GM12878 (cell line): ENCODE data around the gene ZSWIM9. TPM values are rescaled to one million over a fixed set of nuclear protein-coding genes. Genes with fewer than 3 reads are reported as not detected.

ENCODE experiments used
- ATAC-seq: fragments of 200-7000 bp; cut with Tn5 transposase; 3 replicates; pipeline ENCODE4 v1.9.1; 2020; ENCODE audit warnings: mild to moderate bottlenecking, moderate library complexity
- BruUV-seq: library from RNA; stranded (reverse); fragments of 400-500 nt; replicated peaks from 2 replicates; lab custom pipeline; 2021; lab: Mats Ljungman, UMichigan
- CTCF ChIA-PET: fragments of 300-600 bp; sonication (Branson Sonifier 250); formaldehyde crosslinking; extraction: SDS; loops from one replicate; lab custom pipeline; 2021; ENCODE audit warnings: inconsistent platforms; lab: Yijun Ruan, JAX
- POLR2A ChIA-PET: fragments of 350-600 bp; formaldehyde crosslinking; extraction: SDS; loops from one replicate; lab custom pipeline; 2021; ENCODE audit warnings: inconsistent platforms; lab: Charles Lee
- RAD21 ChIA-PET: fragments of 300-600 bp; sonication (Branson Sonifier 250); formaldehyde crosslinking; loops from one replicate; lab custom pipeline; 2023; ENCODE audit warnings: antibody characterized with exemption; ENCODE audit not compliant: unreplicated experiment; lab: Charles Lee
- SMC1A ChIA-PET: fragments of 300-600 bp; sonication (Branson Sonifier 250); formaldehyde crosslinking; loops from one replicate; lab custom pipeline; 2023; ENCODE audit not compliant: unreplicated experiment, uncharacterized antibody; lab: Charles Lee
- DNase-seq: peaks from one replicate; pipeline ENCODE4 v3.0.0-alpha.2; 2011; ENCODE audit warnings: low read depth, low spot score
- FAIRE-seq: peaks from 3 replicates; lab custom pipeline; 2011; peaks lifted over from hg19 to GRCh38; lab: Jason Lieb, UNC
- H2AFZ ChIP-seq: 2 replicates; pipeline ENCODE4 v1.6.0; 2011; ENCODE audit warnings: low read depth, low read length, control low read depth; ENCODE audit not compliant: control insufficient read depth
- H3K27ac ChIP-seq: 2 replicates; pipeline ENCODE4 v1.5.1; 2011; ENCODE audit warnings: control low read depth; ENCODE audit not compliant: control insufficient read depth, insufficient read depth
- H3K27me3 ChIP-seq, 2 experiments: replicated peaks in 1 of 2; 2 replicates each; pipeline versions ENCODE4 v1.6.0 to v1.6.1; 2011; ENCODE audit warnings: low read length in 1 of 2; ENCODE audit not compliant: control insufficient read depth in 2 of 2, insufficient read depth in 2 of 2
- H3K36me3 ChIP-seq, 2 experiments: 2 replicates each; pipeline ENCODE4 v1.5.1; 2011; ENCODE audit warnings: low read length in 1 of 2; ENCODE audit not compliant: control insufficient read depth in 2 of 2, insufficient read depth in 2 of 2
- H3K4me1 ChIP-seq: 2 replicates; pipeline ENCODE4 v1.6.1; 2011; ENCODE audit warnings: mild to moderate bottlenecking, low read length, moderate library complexity, mixed read lengths; ENCODE audit not compliant: control insufficient read depth, insufficient read depth
- H3K4me2 ChIP-seq: 2 replicates; pipeline ENCODE4 v1.6.0; 2011; ENCODE audit warnings: control low read depth; ENCODE audit not compliant: control insufficient read depth, insufficient read depth
- H3K4me3 ChIP-seq: fragments of 200-600 bp; sonication (generic); 2 replicates; pipeline ENCODE4 v1.5.1; 2016
- H3K79me2 ChIP-seq: 2 replicates; pipeline ENCODE4 v1.6.0; 2011; ENCODE audit warnings: low read length; ENCODE audit not compliant: control insufficient read depth, insufficient read depth
- H3K9ac ChIP-seq: 2 replicates; pipeline ENCODE4 v1.8.0; 2011; ENCODE audit warnings: low read length, control low read depth, mixed read lengths; ENCODE audit not compliant: control insufficient read depth, insufficient read depth
- H3K9me3 ChIP-seq: replicated peaks from 3 replicates; pipeline ENCODE4 v1.5.1; 2011; ENCODE audit warnings: mild to moderate bottlenecking, low read length; ENCODE audit not compliant: control insufficient read depth, insufficient read depth
- H4K20me1 ChIP-seq: 2 replicates; pipeline ENCODE4 v1.6.0; 2011; ENCODE audit not compliant: control insufficient read depth, insufficient read depth
- IKZF2 ChIP-seq, 2 experiments: fragments of 450-650 bp; IDR thresholded peaks; 2 replicates each; pipeline ENCODE4 v1.6.1; 2017; ENCODE audit warnings: mild to moderate bottlenecking in 2 of 2, moderate library complexity in 2 of 2
- NFXL1 ChIP-seq: fragments of 450-650 bp; IDR thresholded peaks from 2 replicates; pipeline ENCODE4 v1.6.1; 2017; ENCODE audit warnings: antibody characterized with exemption, mild to moderate bottlenecking, borderline replicate concordance
- ZNF207 ChIP-seq: fragments of 450-650 bp; IDR thresholded peaks from 2 replicates; pipeline ENCODE4 v1.6.1; 2014; ENCODE audit warnings: antibody characterized with exemption, mild to moderate bottlenecking, borderline replicate concordance
- WGBS: methylation state at CpG from one replicate; pipeline ENCODE4 v1.1.6; 2016; ENCODE audit warnings: low lambda C conversion rate; ENCODE audit not compliant: insufficient replicate concordance, insufficient coverage; ENCODE audit errors: missing lambda C conversion rate; 5-methylcytosine and 5-hydroxymethylcytosine counted together
- in situ Hi-C: fragments of 300-500 bp; cut with MboI; formaldehyde crosslinking; loops from 9 replicates; pipeline ENCODE4 v1.14.3; 2018; ENCODE audit warnings: mixed read lengths
- intact Hi-C: fragments of 100-400 bp; cut with micrococcal nuclease; formaldehyde crosslinking; loops from one replicate; pipeline ENCODE4 v1.14.2; 2022; ENCODE audit not compliant: unreplicated experiment
- polyA plus RNA-seq, 11 experiments: library from polyadenylated mRNA; depleted of rRNA in 4 of 11; unstranded in 6 of 11; stranded (reverse) in 5 of 11; fragments of >200 nt; fragmentation: Nextera tagmentation in 4 of 11; fragmentation: Illumina TruSeq in 1 of 11; extraction: Ambion mirVana in 4 of 11; extraction: Trizol in 1 of 11; gene quantifications; 1 replicate in 1 of 11; 2 replicates in 10 of 11; pipeline versions ENCODE4 v1.2.1 to v1.2.3, GENCODE V29; 2011 to 2016; ENCODE audit warnings: inconsistent platforms in 2 of 11, missing spikeins in 2 of 11, low read depth in 1 of 11
- total RNA-seq, 4 experiments: library from RNA; depleted of rRNA in 3 of 4; stranded (reverse); fragments of >200 nt in 3 of 4; fragmentation: Illumina TruSeq in 1 of 4; extraction: Trizol in 1 of 4; gene quantifications; 2 replicates each; pipeline versions ENCODE4 v1.2.1 to v1.2.3, GENCODE V29; 2013 to 2021
- TF ChIP-seq, protein P1 (sequence below): fragments of 450-650 bp; formaldehyde crosslinking; IDR thresholded peaks from 2 replicates; pipeline ENCODE4 v1.4.0; 2022; ENCODE audit warnings: mild to moderate bottlenecking, moderate library complexity

The ZSWIM9 gene
- total and polyA plus RNA-seq, 10 of the 15 experiments (the other 5 are each of a cell fraction or from before 2014, with no cell fraction given), result 0.29 to 6.2 (median 1.4) TPM; not detected in 1

DNA sequence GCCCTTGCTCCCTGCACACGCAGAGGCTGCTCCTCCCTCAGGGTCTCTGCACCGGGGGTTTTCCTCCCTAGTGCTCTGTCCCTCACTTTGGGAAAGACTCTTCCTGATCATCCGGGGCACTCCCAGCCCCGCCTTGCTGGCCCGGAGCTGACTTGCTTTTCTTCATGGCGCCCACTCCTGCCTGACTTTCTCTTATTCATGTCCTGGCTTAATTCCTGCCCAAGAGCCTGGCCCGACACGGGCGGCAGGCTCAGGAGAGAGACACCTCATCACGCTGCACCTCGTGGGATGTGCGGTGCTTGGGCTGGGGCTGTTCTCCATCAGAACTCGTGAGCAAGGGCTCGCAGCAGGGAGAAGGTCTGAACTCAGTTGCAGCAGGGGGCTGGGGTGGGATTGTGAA lies 48.1 kb upstream of the ZSWIM9 start:
- POLR2A ChIA-PET, result interaction anchor here (0.5 to 1.3 kb wide), 3 partner anchors 10 to 14 kb away, joined by 4 to 8 read pairs (median 6); partner anchors contain the start of gene PLA2G4C
- no peaks in the 10 kb centered on the region for H3K79me2 ChIP-seq
- no TSS peak for BruUV-seq
- no peaks in the 10 kb centered on the region for H3K9me3 ChIP-seq
- CTCF ChIA-PET, result interaction anchor here (1.3 to 10.0 kb wide), 2 partner anchors 13 to 31 kb away, joined by 5 to 85 read pairs; partner anchors contain the start of gene PLA2G4C
- ATAC-seq, result no peak
- H2AFZ ChIP-seq, result no peak overlapping the region; the same call in 1 of the 2 replicates
- peak overlapping the region; percentile 31; the same call in 1 of the 2 replicates for H3K4me2 ChIP-seq
- no peaks in the 10 kb centered on the region for H3K27me3 ChIP-seq
- RAD21 ChIA-PET, result interaction anchor here (1.5 to 1.8 kb wide), 2 partner anchors 12 to 15 kb away, joined by 6 to 11 read pairs; partner anchors contain the start of gene PLA2G4C
- TF ChIP-seq IKZF2 (IDR thresholded peaks at IDR 0.05), result 0 out of 4 replicates have a peak, but pooled peaks of 1 of the 2 experiments have one; percentile 8
- no peak for TF ChIP-seq ZNF207
- no peak for TF ChIP-seq NFXL1
- H4K20me1 ChIP-seq, result no peaks in the 10 kb centered on the region
- no peak for FAIRE-seq
- H3K9ac ChIP-seq, result no peak overlapping the region
- H3K4me1 ChIP-seq, result peaks cover 20% of the 10 kb centered on the region
- DNase-seq, result no peak
- 89% methylated on average over 14 of the region's 14 CpGs for WGBS
- SMC1A ChIA-PET, result interaction anchor here (1.0 to 5.6 kb wide), 4 partner anchors 13 to 210 kb away, joined by 3 to 31 read pairs (median 4); partner anchors contain the start of gene PLA2G4C
- peaks cover 2 to 16% of the 10 kb centered on the region in 2 experiments; a peak in 3 of 4 replicates for H3K36me3 ChIP-seq
- no peak overlapping the region for H3K4me3 ChIP-seq
- in situ Hi-C loops, result no loop called here
- intact Hi-C loops, result no loop called here
- H3K27ac ChIP-seq, result peak overlapping the region; percentile 49

DNA sequence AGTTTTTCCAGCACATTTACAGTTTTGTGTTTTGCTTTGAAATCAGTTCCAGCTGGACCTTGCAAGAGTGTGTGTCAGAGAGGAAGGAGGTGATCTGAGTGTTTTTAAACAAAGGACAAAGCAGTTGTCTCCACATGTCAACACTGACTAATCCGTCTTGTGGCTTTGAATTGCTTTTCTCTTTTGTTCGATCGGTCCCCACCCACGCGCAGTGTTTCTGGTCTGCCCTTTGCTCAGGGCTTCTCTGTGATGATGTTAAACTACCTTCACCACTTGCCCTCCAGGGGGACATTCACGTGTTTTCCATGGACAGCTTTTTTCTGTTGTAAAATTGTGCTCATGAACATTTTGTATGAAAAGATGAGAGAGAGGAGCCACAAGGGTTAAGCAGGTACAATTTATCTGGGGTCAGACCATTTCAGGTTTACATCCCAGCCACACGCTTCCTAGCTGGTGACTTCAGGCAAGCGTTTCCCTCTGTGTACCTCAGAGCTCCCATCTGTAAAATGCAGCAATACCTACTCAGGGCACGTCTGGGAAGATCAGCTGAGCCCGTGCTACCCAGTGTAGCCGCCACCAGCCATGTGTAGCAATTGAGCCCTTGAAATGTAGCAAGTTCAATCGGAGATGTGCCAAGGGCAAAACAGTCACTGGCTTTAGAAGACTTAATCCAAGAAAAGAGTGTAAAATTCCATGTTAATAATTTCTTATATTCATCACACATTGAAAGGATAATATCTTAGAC lies 46.4 kb upstream of the ZSWIM9 start:
- FAIRE-seq, result no peak
- ChIA-PET CTCF (interaction anchor here (0.6 to 10.0 kb wide), 6 partner anchors 15 to 142 kb away, joined by 3 to 85 read pairs (median 4); partner anchors contain the start of gene PLA2G4C), SMC1A (no interaction called here)
- H2AFZ ChIP-seq, result no peak overlapping the region
- no peak for ATAC-seq
- no peak overlapping the region for H3K9ac ChIP-seq
- no peaks in the 10 kb centered on the region for H3K9me3 ChIP-seq
- no peak overlapping the region for H3K27ac ChIP-seq
- no peaks in the 10 kb centered on the region for H3K27me3 ChIP-seq
- in situ Hi-C loops, result no loop called here
- no peaks in the 10 kb centered on the region for H4K20me1 ChIP-seq
- TF ChIP-seq, protein P1, sequence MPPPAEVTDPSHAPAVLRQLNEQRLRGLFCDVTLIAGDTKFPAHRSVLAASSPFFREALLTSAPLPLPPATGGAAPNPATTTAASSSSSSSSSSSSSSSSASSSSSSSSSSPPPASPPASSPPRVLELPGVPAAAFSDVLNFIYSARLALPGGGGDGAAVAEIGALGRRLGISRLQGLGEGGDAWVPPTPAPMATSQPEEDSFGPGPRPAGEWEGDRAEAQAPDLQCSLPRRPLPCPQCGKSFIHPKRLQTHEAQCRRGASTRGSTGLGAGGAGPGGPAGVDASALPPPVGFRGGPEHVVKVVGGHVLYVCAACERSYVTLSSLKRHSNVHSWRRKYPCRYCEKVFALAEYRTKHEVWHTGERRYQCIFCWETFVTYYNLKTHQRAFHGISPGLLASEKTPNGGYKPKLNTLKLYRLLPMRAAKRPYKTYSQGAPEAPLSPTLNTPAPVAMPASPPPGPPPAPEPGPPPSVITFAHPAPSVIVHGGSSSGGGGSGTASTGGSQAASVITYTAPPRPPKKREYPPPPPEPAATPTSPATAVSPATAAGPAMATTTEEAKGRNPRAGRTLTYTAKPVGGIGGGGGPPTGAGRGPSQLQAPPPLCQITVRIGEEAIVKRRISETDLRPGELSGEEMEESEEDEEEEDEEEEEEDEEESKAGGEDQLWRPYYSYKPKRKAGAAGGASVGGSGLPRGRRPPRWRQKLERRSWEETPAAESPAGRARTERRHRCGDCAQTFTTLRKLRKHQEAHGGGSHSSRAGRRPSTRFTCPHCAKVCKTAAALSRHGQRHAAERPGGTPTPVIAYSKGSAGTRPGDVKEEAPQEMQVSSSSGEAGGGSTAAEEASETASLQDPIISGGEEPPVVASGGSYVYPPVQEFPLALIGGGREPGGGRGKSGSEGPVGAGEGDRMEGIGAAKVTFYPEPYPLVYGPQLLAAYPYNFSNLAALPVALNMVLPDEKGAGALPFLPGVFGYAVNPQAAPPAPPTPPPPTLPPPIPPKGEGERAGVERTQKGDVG (CRISPR knock-in tag), result no peak
- TF ChIP-seq, all 136 proteins: peak for 0
- ChIA-PET POLR2A (interaction anchor here (1.2 to 1.7 kb wide), 2 partner anchors 14 to 19 kb away, joined by 3 to 5 read pairs; partner anchors contain the start of gene PLA2G4C), RAD21 (no interaction called here)
- peaks cover 13% of the 10 kb centered on the region for H3K4me1 ChIP-seq
- DNase-seq, result no peak
- H3K79me2 ChIP-seq, result no peaks in the 10 kb centered on the region
- intact Hi-C loops, result no loop called here
- BruUV-seq, result no TSS peak
- H3K36me3 ChIP-seq, result peaks cover 7 to 13% of the 10 kb centered on the region in 2 experiments; a peak in 3 of 4 replicates
- no peak overlapping the region for H3K4me2 ChIP-seq
- no peak overlapping the region for H3K4me3 ChIP-seq
- WGBS, result 88% methylated on average over 12 of the region's 12 CpGs
